ENCODE results near the gene NT5M.
"Not testable (repeated sequence)": the region's sequence is repeated elsewhere in the genome, so short reads cannot be mapped to it uniquely, and the experiment has no call there.

NT5M gene

DNA sequence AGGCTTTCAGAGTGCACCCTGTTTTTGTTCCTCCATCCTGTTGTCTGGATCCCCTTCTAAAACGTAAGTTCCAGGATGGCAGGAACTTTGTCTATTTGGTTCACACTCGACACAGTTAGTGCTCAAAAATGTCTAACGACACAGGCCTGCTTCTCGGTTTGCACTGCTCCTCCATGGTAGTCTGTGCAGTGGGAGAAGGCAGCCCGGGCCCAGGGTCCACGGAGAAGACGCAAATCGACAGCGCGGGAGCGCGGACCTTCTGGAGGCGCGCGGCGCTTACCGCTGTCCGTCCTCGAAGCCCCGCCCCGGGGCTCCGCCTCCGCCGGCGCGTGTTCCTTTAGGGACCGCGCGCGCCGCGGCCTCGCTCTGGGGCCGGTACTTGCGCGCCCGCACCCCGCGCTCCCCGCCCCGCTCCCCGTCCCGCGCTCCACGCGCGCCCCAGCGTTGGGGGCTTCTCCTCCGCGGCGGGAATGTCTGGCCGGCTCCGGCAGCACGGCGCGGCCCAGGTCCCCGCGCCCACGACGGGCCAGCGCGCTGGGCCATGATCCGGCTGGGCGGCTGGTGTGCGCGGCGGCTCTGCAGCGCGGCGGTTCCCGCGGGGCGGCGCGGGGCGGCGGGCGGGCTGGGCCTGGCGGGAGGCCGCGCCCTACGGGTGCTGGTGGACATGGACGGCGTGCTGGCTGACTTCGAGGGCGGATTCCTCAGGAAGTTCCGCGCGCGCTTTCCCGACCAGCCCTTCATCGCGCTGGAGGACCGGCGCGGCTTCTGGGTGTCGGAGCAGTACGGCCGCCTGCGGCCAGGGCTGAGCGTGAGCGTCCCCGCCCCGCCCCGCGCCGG is at the start of gene NT5M:
Gene NT5M, plus strand, starts transcription at position 364 of the 837 bp plus-strand sequence. Its CDS starts 178 bp downstream, at position 542.
- DNase-seq (ENCODE audit: low spot score), result peak; percentile 76

DNA sequence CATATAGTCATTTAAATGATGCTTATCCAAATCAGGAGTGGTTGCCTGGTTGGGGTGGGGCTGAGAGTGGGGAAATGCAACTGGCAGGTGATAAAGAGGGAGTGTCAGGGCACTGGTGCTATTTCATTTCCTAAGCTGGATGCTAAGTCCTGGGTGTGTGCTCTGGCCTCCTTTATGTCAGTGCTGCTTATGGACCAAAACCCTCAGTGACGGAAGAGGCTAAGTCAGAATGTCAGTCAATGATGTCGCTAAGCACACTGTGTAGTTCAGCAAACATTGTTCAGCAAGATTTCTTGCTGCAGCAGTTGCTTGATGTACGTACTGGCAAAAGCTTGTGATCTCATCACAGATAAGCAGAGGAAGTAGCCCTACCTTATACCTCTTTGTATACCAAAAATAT is 49.8 kb upstream of the NT5M start:
- no peak for DNase-seq (ENCODE audit: low spot score)

DNA sequence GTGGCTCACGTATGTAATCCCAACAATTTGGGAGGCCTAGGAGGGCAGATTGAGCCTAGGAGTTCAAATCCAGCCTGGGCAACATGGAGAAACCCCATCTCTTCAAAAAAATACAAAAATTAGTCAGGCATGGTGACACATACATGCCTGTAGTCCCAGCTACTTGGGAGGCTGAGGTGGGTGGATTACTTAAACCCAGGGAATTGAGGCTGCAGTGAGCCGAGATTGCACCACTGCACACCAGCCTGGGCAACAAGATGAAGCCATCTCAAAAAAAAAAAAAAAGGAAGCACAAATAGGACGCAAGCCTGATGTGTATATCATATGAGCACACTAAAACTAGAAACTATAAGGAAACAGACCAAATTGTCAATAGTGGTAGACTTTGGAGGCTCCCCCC is 49.1 kb upstream of the NT5M start:
- DNase-seq (ENCODE audit: low spot score), result no peak

DNA sequence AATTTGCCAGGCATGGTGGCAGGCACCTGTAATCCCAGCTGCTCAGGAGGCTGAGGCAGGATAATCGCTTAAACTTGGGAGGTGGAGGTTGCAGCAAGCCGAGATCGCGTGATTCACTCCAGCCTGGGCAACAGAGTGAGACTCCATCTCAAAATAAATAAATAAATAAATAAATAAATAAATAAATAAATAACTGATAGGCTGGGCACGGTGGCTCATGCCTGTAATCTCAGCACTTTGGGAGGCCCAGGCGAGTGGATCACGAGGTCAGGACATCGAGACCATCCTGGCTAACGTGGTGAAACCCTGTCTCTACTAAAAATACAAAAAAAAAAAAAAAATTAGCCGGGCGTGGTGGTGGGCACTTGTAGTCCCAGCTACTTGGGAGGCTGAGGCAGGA is 47.5 kb upstream of the NT5M start:
- DNase-seq (ENCODE audit: low spot score), result not testable (repeated sequence)

GRCh38 chr17:17256316-17256715 is 46.9 kb upstream of the NT5M start:
- DNase-seq (ENCODE audit: low spot score), result no peak

DNA sequence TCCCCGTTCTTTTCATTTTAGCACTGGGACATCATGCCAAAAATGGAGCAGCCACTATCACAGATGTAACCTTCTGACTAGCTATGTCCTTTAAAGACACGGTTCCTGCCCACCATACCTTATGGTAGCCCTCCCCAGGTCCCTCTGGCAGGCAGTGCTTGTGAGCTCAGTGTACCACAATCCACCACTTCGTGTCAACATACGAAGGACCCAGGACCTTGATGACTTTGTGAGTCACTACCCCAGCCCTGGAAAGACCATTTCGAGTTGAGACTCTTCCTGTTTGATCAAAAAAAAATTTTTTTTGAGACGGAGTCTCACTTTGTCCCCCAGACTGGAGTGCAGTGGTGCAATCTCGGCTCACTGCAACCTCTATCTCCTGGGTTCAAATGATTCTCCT is 45.2 kb upstream of the NT5M start:
- no peak for DNase-seq (ENCODE audit: low spot score)

DNA sequence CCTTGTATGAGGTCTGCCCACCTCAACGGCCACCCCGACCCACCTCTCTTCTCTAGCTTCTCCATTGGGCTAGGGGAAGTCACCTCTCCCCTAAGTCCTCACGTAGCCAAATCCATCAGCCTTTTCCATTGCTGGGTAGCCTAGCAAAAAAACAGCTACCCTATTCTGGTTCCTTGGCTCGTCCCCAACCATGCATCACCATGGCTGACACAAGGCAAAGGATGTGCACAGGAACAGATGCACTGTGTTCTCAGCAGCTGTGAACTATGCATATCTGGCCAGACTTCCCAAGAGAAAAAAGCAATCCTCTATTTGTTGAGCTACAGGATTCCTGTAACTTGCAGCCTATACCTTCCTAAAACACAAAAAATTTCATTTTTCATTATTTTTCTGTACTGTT is 44.2 kb upstream of the NT5M start:
- DNase-seq (ENCODE audit: low spot score), result no peak

- DNase-seq (ENCODE audit: low spot score), result no peak
Measured at GRCh38 chr17:17264430-17264829, 38.7 kb upstream of the NT5M start.

GRCh38 chr17:17269926-17270773 is 33.0 kb upstream of the NT5M start:
- DNase-seq (ENCODE audit: low spot score), result no peak

DNA sequence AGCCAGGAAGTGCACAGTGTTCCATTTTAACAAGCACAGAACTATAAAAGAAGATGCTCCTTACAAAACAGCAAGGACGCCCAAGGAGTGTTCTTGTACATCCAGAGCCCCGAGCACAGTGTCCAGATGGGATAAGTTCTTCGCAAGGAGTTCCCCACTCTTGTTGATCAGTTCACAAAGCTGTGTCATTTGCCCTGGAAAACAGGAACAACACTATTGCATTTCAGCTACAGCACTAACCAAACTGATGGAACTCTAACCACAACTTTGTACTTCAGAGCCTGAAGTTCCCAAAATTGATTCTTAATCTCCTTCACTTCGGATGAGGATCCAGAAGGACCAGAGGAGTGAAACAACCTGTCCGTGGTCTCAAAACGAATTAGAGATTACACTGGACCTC is 27.2 kb upstream of the NT5M start:
- DNase-seq (ENCODE audit: low spot score), result no peak

DNA sequence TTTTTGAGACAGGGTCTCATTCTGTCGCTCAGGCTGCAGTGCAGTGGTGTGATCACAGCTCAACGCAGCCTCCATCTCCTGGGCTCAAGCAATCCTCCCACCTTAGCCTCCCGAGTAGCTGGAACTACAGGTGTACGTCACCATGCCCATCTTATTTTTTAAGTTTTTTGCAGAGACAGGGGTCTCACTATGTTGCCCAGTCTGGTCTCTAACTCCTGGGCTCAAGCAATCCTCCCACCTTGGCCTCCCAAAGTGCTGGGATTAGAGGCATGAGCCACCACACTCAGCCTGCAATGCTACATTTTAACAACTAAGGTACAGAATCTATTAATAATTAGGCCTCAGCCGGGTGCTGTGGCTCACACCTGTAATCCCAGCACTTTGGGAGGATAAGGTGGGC is 25.7 kb upstream of the NT5M start:
- DNase-seq (ENCODE audit: low spot score), result not testable (repeated sequence)

- no peak for DNase-seq (ENCODE audit: low spot score)
Measured at GRCh38 chr17:17279316-17279715, 23.9 kb upstream of the NT5M start.

GRCh38 chr17:17280613-17281549 is 22.3 kb upstream of the NT5M start, which contains the start of gene COPS3:
Gene COPS3 (minus strand): TSS chr17:17281246. CDS start chr17:17281186, 60 bp downstream.
- DNase-seq (ENCODE audit: low spot score), result peak; percentile 97

GRCh38 chr17:17285951-17286350 is 17.2 kb upstream of the NT5M start:
- DNase-seq (ENCODE audit: low spot score), result no peak

DNA sequence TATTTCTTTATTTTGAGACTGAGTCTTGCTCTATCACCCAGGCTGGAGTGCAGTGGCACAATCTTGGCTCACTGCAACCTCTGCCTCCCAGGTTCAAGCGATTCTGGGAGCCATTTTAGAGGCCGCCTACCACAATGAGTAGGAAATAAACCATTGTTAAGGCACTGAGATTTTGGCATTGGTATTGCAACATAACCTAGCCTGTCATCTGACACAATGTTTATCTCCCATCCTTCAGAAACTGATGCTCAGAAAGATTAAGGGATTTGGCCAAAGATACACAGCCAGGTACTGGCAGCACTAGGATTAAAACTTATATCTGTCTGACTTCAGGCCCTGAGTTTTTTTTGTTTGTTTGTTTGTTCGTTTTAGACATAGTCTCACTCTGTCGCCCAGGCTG is 14.1 kb upstream of the NT5M start:
- no peak for DNase-seq (ENCODE audit: low spot score)

GRCh38 chr17:17289701-17290100 is 13.5 kb upstream of the NT5M start:
- no peak for DNase-seq (ENCODE audit: low spot score)

GRCh38 chr17:17295141-17295540 is 8.0 kb upstream of the NT5M start:
- no peak for DNase-seq (ENCODE audit: low spot score)

DNA sequence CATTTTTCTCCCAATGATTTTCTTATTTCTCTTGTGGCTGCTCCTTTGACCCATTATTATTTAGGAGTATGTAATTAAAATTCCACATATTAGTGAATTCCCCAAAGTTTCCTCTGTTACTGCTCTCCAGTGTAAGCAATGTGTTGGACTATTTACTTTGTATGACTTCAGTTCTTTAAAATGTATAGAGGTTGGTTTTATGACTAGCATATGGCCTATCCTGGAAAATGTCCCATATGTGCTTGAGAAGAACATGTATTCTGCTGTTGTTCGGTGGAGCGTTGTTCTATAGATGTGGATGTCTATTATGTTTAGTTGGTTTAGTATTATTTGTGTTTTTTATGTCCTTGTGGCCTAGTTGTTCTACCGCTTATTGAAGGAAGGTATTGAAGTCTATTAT is 6.0 kb upstream of the NT5M start:
- no peak for DNase-seq (ENCODE audit: low spot score)

- DNase-seq (ENCODE audit: low spot score), result no peak
Measured at GRCh38 chr17:17298108-17298507, 5.1 kb upstream of the NT5M start.

DNA sequence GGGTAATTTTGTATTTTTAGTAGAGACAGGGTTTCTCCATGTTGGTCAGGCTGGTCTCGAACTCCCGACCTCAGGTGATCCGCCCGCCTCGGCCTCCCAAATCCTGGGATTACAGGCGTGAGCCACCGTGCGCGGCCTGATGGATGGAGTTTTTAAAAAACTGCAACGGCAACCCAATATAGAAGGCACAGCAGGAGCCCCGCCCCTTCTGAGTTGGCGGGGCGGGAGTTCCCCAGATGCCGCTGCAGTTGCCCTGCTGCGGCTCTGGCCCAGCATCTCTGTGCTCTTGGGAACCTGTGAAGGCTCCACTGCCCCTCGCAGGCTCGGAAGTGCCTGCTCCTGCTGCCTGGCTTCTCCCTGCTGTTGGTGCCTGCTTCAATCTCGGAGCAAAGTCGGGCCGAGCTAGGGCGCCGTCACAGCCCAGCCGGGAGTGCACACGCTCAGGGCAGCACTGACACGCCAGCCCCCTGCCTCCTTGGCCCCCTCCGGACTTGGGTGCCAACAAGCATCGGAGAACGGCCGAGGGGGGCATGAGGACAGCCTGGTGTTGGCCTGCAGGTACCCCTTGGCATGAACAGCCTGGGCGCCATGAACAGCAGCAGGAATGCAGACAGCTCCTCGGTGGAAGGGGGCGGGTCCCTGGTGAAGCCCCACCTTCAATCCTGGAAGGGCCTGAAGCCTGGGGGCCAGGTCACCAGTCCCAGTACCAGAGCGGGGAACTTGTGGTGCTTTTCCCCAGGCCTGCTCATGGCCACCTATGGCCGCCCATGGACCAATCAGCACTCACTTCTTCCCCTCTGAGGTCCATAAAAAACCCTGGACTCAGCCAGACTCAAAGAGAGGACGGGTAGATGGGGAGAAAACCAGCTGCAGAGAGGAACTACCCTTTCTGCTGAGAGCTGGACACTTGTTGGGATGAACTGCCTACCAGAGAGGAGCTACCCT is 2.3 kb upstream of the NT5M start:
- no peak for DNase-seq (ENCODE audit: low spot score)

DNA sequence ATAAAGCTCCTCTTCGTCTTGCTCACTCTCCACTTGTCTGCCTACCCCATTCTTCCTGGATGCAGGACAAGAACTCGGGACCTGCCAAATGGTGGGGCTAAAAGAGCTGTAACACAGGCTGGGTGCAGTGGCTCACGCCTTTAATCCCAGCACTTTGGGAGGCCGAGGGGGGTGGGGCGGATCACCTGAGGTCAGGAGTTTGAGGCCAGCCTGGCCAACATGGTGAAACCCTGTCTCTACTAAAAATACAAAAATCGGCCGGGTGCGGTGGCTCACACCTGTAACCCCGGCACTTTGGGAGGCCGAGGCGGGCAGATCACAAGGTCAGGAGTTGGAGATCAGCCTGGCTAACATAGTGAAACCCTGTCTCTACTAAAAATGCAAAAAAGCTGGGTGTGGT is 1.5 kb upstream of the NT5M start:
- DNase-seq (ENCODE audit: low spot score), result not testable (repeated sequence)

Data from LoVo (cell line).